K562 (cell line): ENCODE measurements around the gene CD164L2. TPM values are rescaled to one million over a fixed set of nuclear protein-coding genes. Genes with fewer than 3 reads are reported as not detected.

Source experiments
- BRD9 ChIP-seq: fragments of 450-650 bp; IDR thresholded peaks from 2 replicates; pipeline ENCODE4 v1.6.1; 2018; ENCODE audit warnings: low read depth; ENCODE audit not compliant: partially characterized antibody
- CREM ChIP-seq: IDR thresholded peaks from 2 replicates; pipeline ENCODE4 v1.6.1; 2014; ENCODE audit warnings: antibody characterized with exemption, low read depth
- CTBP1 ChIP-seq: fragments of 450-650 bp; IDR thresholded peaks from 2 replicates; pipeline ENCODE4 v1.6.1; 2016; ENCODE audit warnings: borderline replicate concordance
- ETV5 ChIP-seq: sonication (generic); formaldehyde crosslinking; IDR thresholded peaks from 2 replicates; pipeline ENCODE4 v1.4.0; 2020; ENCODE audit warnings: low read depth, mild to moderate bottlenecking, missing genetic modification reagents
- GMEB1 ChIP-seq: fragments of 250-450 bp; sonication (Bioruptor Pico); IDR thresholded peaks from 2 replicates; pipeline ENCODE4 v1.4.0; 2020; ENCODE audit warnings: mild to moderate bottlenecking
- HEY1 ChIP-seq: fragments of 250-450 bp; sonication (Bioruptor Pico); IDR thresholded peaks from 2 replicates; pipeline ENCODE4 v1.5.0; 2020; ENCODE audit warnings: mild to moderate bottlenecking, moderate library complexity, borderline replicate concordance
- KDM5B ChIP-seq: fragments of 200-600 bp; sonication (generic); IDR thresholded peaks from 2 replicates; pipeline ENCODE4 v1.6.1; 2012; ENCODE audit warnings: low read depth, mild to moderate bottlenecking, moderate library complexity, low read length, control low read depth, inconsistent platforms; ENCODE audit not compliant: insufficient replicate concordance
- KLF1 ChIP-seq: fragments of 450-650 bp; IDR thresholded peaks from 2 replicates; pipeline ENCODE4 v1.6.1; 2016; ENCODE audit warnings: missing genetic modification characterization, missing compliant biosample characterization
- MEF2D ChIP-seq: conservative IDR thresholded peaks from 2 replicates; pipeline ENCODE4 v1.6.1; 2016; ENCODE audit warnings: low read depth, missing genetic modification characterization, missing compliant biosample characterization
- POLR2A ChIP-seq: fragments of 450-650 bp; conservative IDR thresholded peaks from 2 replicates; pipeline ENCODE4 v1.6.1; 2016
- POLR2G ChIP-seq: fragments of 200-400 bp; formaldehyde crosslinking; IDR thresholded peaks from 2 replicates; pipeline ENCODE4 v1.6.1; 2017; ENCODE audit warnings: low read depth, mild to moderate bottlenecking, antibody characterized with exemption, low read length, moderate library complexity
- PRDM10 ChIP-seq: fragments of 450-650 bp; IDR thresholded peaks from 2 replicates; pipeline ENCODE4 v1.6.1; 2018; ENCODE audit not compliant: partially characterized antibody
- RBFOX2 ChIP-seq: fragments of 200-400 bp; formaldehyde crosslinking; IDR thresholded peaks from 2 replicates; pipeline ENCODE4 v1.6.1; 2017; ENCODE audit warnings: low read depth, mild to moderate bottlenecking, low read length, moderate library complexity
- SNRNP70 ChIP-seq: fragments of 200-400 bp; formaldehyde crosslinking; optimal IDR thresholded peaks from 2 replicates; pipeline ENCODE3; 2017; ENCODE audit warnings: low read depth, low read length
- SP1 ChIP-seq: sonication (generic); formaldehyde crosslinking; IDR thresholded peaks from 2 replicates; pipeline ENCODE4 v1.8.1; 2022; ENCODE audit warnings: mild to moderate bottlenecking, missing genetic modification reagents
- SREBF1 ChIP-seq: fragments of 150-350 bp; IDR thresholded peaks from 2 replicates; pipeline ENCODE4 v1.6.1; 2014; ENCODE audit warnings: antibody characterized with exemption, low read depth, low read length, borderline replicate concordance
- TEAD4 ChIP-seq, 2 experiments: sonication (generic) in 1 of 2; formaldehyde crosslinking in 1 of 2; IDR thresholded peaks; 2 replicates each; pipeline versions ENCODE4 v1.6.1 to v1.8.0; 2012 to 2022; ENCODE audit warnings: borderline replicate concordance in 1 of 2, inconsistent platforms in 1 of 2, low read length in 1 of 2, mild to moderate bottlenecking in 1 of 2, missing genetic modification reagents in 1 of 2
- WHSC1 ChIP-seq: IDR thresholded peaks from one replicate; pipeline ENCODE4 v1.6.1; 2012; ENCODE audit warnings: low read length, control low read depth, inconsistent platforms
- ZBTB7A ChIP-seq: IDR thresholded peaks from 2 replicates; pipeline ENCODE4 v1.6.1; 2011; ENCODE audit warnings: low read depth, mild to moderate bottlenecking, low read length, moderate library complexity, borderline replicate concordance; ENCODE audit not compliant: control insufficient read depth
- ZNF232 ChIP-seq: sonication (generic); formaldehyde crosslinking; IDR thresholded peaks from 2 replicates; pipeline ENCODE4 v1.8.0; 2022; ENCODE audit warnings: mild to moderate bottlenecking, missing genetic modification reagents
- ZNF239 ChIP-seq: fragments of 250-450 bp; sonication (Bioruptor Pico); IDR thresholded peaks from 2 replicates; pipeline ENCODE4 v1.4.0; 2020; ENCODE audit warnings: mild to moderate bottlenecking
- polyA plus RNA-seq, 8 experiments: library from polyadenylated mRNA; depleted of rRNA in 4 of 8; stranded (reverse) in 5 of 8; unstranded in 3 of 8; fragments of >200 nt; fragmentation: Nextera tagmentation in 2 of 8; fragmentation: Illumina TruSeq in 1 of 8; extraction: Ambion mirVana in 2 of 8; extraction: Trizol in 1 of 8; gene quantifications; 2 replicates each; pipeline versions ENCODE4 v1.2.1 to v1.2.3, GENCODE V29; 2011 to 2014; ENCODE audit warnings: inconsistent platforms in 1 of 8, missing spikeins in 1 of 8
- total RNA-seq, 7 experiments: library from RNA; depleted of rRNA in 6 of 7; stranded (reverse); fragments of >200 nt in 6 of 7; fragmentation: Illumina TruSeq in 2 of 7; extraction: Trizol in 2 of 7; gene quantifications; 2 replicates each; pipeline versions ENCODE4 v1.2.1 to v1.2.3, GENCODE V29; 2011 to 2021; ENCODE audit warnings: low replicate concordance in 1 of 7
- TF ChIP-seq, protein P1 (sequence below): sonication (generic); formaldehyde crosslinking; IDR thresholded peaks from 2 replicates; pipeline ENCODE4 v1.8.0; 2022; ENCODE audit warnings: missing genetic modification reagents, mild to moderate bottlenecking, moderate library complexity, borderline replicate concordance

Gene CD164L2
- total and polyA plus RNA-seq, 9 of the 15 experiments (the other 6 are each of a cell fraction or from before 2014, with no cell fraction given): 0.08 to 0.92 (median 0.38) TPM; not detected in 1

GRCh38 chr1:27341525-27342252, 41.4 kb downstream of the CD164L2 start, which contains the start of gene SYTL1 (continued):
- TF ChIP-seq PRDM10: peak; percentile 14
- TF ChIP-seq TEAD4 (IDR thresholded peaks at IDR 0.05; ENCODE audit: low read length): no peak
- no peak for TF ChIP-seq TEAD4 (CRISPR knock-in tag; IDR thresholded peaks at IDR 0.05; ENCODE audit: borderline replicate concordance)
- no peak for TF ChIP-seq POLR2A
- no peak for TF ChIP-seq MEF2D (tag)
- TF ChIP-seq KDM5B: peak; percentile 63
- TF ChIP-seq ZBTB7A: peak; percentile 65; the same call in 1 of the 2 replicates
- TF ChIP-seq POLR2G: peak; percentile 74
- TF ChIP-seq RBFOX2: peak; percentile 67
- TF ChIP-seq GMEB1 (CRISPR knock-in tag): 0 out of 2 replicates have a peak, but pooled peaks have one; percentile 34
- TF ChIP-seq SREBF1: no peak
- TF ChIP-seq ETV5 (CRISPR knock-in tag): 0 out of 2 replicates have a peak, but pooled peaks have one; percentile 6
- no peak for TF ChIP-seq SNRNP70
- peak; percentile 44; the same call in 1 of the 2 replicates for TF ChIP-seq CTBP1
- TF ChIP-seq, protein P1, sequence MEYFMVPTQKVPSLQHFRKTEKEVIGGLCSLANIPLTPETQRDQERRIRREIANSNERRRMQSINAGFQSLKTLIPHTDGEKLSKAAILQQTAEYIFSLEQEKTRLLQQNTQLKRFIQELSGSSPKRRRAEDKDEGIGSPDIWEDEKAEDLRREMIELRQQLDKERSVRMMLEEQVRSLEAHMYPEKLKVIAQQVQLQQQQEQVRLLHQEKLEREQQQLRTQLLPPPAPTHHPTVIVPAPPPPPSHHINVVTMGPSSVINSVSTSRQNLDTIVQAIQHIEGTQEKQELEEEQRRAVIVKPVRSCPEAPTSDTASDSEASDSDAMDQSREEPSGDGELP (CRISPR knock-in tag): peak; percentile 91
- peak; percentile 15; the same call in 1 of the 2 replicates for TF ChIP-seq CREM
- no peak for TF ChIP-seq SP1 (CRISPR knock-in tag)
- TF ChIP-seq HEY1 (CRISPR knock-in tag): no peak
- TF ChIP-seq KLF1: no peak
- TF ChIP-seq BRD9: no peak
- peak; percentile 40; the same call in 1 of the 2 replicates for TF ChIP-seq ZNF232
- no peak for TF ChIP-seq ZNF239
- TF ChIP-seq WHSC1: no peak
